ENCODE data around the gene IGSF5. TPM values are rescaled to one million over a fixed set of nuclear protein-coding genes. Genes with fewer than 3 reads are reported as not detected.

IGSF5 gene
- 0.26 and 0.32 TPM in 2 replicates for total RNA-seq

GRCh38 chr21:39744883-39745282 lies at the start of gene IGSF5:
IGSF5 (plus strand) TSS chr21:39745183; CDS start chr21:39745510, 327 bp downstream.

Other genes starting within 250 kb of the IGSF5 start
- 0.26 and 0.43 TPM in 2 replicates for gene B3GALT5, start 132.2 kb upstream of the IGSF5 start, total RNA-seq
- not detected in 2 replicates for gene PCP4, start 122.3 kb downstream of the IGSF5 start, total RNA-seq